ENCODE measurements around the gene SLC2A6.

Gene SLC2A6

GRCh38 chr9:133515615-133516255 lies 36.8 kb upstream of the SLC2A6 start:
- DNase-seq (ENCODE audit: low read depth): no peak

- no peak for DNase-seq (ENCODE audit: low read depth)
Measured at GRCh38 chr9:133515240-133515610, 36.3 kb upstream of the SLC2A6 start.

GRCh38 chr9:133514460-133515239 lies 35.8 kb upstream of the SLC2A6 start:
- DNase-seq (ENCODE audit: low read depth): no peak

DNA sequence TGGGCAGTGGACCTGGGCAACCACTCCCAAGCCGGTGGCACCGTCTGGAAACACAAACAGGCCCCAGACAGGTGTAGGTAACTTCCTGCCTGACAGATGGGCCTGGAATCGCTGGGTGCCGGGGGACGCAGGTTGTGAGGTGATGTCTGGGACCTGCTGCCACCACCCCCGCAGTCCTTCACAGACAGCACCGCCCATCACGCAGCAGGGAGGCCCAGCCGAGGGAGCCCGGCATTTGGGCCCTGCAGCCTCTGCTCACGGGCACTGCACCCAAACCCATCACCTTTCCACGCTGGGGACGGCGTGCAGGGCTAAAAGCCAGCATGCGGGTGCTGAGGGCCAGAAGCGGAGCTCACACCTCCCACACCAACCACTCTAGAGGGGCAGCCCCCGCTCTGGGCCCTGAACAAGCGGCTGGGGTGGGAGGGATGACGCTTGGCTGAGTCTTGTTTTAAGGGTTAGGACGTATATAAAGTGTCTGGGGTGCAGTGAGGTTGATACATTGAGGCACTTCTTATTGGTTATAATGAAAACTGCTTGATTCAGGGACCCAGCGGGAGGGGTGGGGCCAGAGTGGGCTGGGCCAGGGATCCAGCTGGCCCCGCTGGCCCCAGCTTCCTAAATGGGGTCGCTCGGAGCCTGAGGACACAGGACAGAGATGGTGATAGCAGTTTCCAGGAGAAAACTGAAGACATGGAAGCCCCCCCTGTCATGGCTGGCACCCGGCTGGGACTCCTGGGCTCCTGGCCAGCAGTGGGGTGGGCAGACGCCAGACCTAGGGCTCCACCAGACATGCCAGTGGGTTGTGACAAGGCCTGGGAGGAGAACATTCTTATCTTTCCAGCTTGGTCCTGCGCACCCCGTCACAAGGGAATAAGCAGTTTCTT lies 34.6 kb upstream of the SLC2A6 start:
- DNase-seq (ENCODE audit: low read depth): no peak

DNA sequence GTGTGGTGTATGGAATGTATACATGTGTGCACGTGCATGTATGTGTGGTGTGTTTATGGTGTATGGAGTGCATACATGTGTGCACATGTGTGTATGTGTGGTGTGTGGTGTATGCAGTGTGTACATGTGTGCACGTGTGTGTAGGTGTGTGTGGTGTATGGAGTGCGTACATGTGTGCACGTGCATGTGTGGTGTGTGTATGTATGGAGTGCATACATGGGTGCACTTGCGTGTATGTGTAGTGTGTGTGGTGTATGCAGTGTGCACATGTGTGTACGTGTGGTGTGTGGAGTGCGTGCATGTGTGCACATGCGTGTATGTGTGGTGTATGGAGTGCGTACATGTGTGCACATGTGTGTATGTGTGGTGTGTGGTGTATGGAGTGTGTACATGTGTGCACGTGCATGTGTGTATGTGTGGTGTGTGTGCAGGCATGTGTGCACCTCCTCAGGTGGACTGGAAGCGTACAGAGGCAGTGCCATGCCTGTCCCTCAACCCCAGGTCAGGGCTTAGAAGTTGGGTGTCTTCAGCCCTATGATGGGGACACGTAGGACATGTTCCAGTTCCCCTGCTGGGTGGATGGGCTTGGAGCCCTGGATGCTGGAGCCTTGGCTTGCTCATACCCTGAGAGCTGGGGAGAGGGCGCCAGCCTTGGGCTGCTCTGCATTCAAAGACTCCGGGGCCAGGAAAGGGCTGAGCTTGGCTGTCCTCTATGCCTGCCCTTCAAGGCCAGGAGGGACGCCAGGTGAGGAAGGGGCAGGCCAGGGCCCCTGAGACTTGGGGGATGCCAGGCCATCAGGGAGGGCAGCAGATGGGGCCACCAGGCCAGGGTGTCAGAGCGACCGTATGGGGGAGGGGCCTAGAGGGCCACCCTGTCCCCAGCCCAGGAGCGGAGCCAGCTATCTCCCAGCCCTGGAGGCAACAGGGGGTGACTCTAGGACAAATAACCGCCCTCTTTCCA lies 33.6 kb upstream of the SLC2A6 start:
- DNase-seq (ENCODE audit: low read depth): no peak

DNA sequence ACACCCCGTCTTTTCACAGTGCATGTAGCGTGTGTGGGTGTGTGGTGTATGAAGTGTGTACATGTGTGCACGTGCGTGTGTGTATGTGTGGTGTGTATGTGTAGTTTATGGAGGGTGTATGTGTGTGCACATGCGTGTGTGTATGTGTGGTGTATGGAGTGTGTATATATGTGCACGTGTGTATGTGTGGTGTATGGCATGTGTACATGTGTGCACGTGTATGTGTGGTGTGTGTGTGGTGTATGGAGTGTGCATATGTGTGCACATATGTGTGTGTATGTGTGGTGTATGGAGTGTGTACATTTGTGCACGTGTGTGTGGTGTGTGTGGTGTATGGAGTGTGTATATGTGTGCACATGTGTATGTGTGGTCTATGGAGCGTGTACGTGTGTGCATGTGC lies 32.7 kb upstream of the SLC2A6 start:
- no peak for DNase-seq (ENCODE audit: low read depth)

GRCh38 chr9:133510926-133511505 lies 32.1 kb upstream of the SLC2A6 start:
- DNase-seq (ENCODE audit: low read depth): no peak

DNA sequence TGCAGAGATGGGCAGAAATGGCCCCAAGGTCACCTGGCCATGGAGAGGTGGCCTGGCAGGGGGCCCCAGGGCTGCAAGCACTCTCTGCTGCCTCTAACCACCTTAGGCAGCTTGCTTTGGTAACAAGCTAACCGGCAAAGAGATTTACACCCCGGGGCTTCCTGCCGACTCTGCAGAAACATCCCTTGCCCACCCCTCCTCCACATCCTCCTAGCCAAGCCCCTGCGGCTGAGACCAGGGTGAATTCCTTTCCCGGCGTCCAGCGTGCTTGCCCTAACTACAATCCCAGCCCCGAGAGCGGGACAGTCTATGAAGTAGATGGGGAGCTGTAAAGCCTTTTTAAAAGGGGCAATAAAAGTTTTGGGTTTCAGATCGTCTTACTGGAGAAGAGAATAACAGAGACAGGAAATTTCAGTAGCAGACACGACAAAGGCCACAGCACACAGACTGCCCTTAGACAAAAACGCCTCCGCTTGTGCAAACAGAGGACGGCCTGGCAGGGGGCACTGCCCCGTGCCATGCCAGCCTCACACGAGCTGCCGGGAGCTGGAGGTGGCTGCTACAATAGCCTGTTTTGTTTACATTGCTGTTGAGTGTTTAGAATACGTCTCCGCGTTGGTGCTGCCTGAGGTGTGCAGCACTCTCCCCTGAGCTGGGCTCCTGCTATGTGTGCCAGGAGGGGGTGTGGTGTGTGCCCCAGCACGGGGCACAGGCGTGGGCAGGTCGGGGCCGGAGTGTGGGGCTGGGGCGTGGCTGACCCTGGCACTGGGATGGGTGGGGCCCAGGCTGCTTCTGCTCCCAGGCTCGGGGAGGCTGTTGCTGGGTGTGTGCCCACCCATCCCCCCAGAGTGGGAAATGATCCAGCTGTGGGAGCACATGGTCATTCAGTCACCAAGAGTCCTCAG lies 30.5 kb upstream of the SLC2A6 start:
- no peak for DNase-seq (ENCODE audit: low read depth)

DNA sequence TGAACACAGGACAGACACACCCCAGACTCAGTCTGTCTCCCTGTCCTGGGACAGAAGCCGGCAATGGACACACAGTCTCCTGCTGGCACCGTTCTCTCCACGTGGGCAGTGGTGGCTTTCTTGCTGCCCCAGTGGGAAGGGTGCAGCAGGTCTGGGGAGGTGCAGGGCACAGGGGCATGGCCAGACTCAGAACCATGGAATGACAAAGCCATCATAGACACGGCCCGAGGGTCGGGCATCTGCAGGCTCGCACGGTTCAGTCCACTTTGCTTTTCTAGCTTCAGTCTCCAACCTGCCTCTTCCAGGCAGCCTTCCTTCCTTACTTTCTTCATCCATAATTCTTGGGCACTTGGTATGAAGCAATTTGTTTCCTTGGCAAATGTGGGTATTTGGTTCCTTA lies 29.1 kb upstream of the SLC2A6 start:
- DNase-seq (ENCODE audit: low read depth): no peak

DNA sequence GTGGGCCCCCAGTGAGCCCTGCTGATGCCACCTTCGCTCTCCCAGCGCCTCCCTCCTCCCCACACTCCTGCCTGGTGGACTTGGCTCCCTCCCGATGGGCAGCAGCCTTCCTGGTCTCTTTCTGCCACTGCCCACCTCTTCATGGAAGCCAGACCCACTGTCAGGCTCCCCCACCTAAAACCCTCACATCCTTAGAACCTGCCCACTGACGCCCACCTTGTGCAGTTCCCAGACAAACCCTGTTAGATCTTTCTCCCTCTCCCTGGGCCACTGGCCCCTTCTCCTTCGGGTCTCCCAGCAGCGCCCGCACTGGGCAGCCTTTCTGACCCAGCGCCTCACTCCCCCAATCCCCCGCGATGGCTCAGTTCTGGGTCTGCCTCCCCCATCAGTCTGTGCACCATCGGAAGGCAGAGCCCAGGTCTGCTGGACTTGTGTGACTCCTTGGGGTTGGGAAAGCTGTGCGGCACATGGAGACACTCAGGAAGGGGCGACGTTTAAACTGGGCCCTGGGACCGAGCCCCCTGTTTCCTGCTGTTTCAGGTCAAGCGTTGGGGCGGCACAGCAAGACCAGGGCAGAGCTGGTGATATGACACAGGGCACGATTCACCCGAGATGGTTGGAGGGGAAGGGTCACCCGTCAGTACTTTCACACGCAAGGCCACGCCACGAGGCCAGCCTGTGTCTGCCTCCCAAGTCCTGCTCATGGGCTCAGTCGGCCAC lies 28.5 kb upstream of the SLC2A6 start:
- no peak for DNase-seq (ENCODE audit: low read depth)

DNA sequence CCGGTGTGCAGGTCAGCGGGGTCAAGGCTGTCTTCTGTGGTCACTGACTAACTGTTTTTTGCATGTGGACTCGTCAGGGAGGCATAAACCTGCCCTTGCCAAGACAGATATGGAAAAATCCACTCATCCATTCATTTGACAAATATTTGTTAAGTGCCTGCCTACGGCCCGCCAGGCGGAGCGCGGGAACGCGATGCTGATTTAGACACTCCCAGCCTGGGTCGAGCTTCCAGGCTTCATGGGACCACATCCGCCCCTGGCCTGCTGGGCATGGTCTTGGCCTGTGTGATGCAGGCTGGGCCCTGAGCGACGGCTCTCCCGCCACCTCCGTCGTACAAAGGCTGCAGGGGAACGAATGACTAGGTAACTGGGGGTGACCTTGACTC lies 27.7 kb upstream of the SLC2A6 start:
- no peak for DNase-seq (ENCODE audit: low read depth)

DNA sequence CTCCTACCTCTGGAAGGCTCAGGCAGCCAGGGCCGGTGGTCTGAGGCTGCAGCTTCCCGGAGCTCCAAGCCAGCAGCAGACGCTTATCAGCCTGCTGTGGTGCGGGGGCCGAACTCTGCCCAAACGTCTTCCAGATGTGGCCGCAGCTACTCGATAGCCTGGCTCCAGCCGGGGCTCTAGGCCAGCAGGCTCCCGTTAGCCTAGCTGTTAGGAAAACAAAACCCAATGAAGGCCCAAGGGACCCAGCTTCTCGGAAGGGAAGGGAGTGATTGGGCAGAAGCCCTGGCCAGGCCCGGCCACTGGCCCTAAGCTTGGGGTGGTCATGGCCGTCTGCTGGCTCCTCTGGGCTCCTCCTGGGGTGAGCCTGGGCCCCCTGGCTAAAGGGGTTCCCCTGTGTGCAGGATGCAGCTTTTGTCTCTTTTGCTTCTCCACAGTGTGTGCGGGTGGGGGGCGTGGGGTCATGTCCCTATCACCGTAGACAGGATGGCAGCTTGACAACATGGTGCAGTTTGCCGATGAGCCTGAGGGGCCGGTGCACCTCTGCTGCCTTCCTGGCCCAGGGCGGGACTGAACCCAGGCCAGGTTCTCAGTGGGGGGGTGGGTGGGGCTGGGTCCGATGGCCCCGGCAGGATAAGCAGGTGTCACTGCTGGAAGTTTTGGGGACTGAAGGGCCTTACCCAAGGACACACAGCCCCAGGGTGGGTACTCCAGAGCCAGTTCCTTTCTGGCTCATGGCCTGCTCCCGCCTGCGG lies 27.2 kb upstream of the SLC2A6 start:
- DNase-seq (ENCODE audit: low read depth): no peak

DNA sequence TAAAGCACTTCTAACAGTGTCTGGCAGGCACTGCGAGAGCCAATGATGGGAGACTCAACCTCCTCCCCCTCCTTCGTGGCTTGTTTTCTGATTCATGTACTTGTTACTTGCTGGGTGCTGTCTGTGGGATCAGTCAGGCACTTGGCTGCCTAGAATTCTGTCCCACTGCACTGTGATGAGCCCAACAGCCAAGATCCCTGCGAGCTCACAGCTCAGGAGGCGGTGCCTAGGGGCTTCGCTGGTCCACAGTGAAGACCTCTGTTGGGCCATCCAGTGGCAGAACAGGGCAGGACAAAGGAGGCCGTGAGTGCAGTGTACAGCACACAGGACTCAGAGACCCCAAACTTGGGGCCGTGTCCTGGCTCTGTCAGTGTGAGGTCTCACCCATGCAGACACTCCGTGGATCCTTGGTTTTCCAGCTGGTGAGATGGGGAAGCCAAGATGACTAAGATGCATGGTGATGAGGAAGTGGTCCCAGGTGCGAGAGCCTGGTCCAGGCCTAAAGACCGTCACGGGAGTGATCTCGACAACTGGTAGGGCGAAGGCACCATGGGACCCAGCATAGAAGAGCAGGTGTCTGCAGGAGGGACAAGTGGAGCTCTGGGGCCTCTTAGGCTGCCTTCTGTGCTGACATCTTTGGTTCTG lies 26.4 kb upstream of the SLC2A6 start:
- DNase-seq (ENCODE audit: low read depth): no peak

DNA sequence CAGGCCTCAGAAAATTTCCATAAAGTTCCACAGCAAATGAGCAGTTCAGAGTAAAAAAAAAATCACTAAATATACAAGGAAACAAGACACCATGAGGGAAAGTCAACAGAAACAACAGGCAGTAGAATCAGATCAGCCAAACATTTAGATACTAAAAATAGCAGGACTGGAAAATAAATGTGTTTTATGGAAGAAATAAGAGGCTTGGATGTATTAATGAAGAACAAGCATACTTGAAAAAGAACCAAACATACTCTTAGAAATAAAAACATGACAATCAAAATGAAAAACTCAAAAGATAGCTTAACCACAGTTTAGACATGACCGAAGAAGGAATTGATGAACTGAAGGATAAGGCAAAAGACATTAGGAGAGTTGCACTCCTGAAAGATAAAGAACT lies 23.2 kb upstream of the SLC2A6 start:
- DNase-seq (ENCODE audit: low read depth): no peak

DNA sequence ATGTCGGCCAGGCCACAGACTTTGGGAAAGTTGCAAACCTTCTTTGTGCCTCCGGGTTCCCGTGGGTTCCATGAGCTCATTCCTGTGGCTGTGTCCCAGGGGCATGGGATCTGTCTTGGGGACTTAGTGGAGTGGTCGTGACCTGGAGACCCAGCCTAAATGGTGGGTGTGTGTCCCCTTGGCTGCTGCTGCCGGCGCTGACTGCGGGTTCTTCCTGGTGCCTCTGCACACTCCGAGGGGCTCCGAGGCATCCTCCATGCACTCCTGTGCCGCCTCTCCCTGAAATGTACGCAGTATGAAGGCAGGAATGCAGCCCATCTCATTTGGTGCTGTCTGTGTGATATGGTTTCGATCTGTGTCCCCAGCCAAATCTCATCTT lies 21.0 kb upstream of the SLC2A6 start:
- DNase-seq (ENCODE audit: low read depth): no peak

GRCh38 chr9:133499132-133499891 lies 20.4 kb upstream of the SLC2A6 start:
- no peak for DNase-seq (ENCODE audit: low read depth)
